ENCODE results near the gene HCCS. TPM values are rescaled to one million over a fixed set of nuclear protein-coding genes. Genes with fewer than 3 reads are reported as not detected.

Gene HCCS
- total and polyA plus RNA-seq, 2 experiments from 2014 or later, result 18.6 to 27.7 TPM

DNA sequence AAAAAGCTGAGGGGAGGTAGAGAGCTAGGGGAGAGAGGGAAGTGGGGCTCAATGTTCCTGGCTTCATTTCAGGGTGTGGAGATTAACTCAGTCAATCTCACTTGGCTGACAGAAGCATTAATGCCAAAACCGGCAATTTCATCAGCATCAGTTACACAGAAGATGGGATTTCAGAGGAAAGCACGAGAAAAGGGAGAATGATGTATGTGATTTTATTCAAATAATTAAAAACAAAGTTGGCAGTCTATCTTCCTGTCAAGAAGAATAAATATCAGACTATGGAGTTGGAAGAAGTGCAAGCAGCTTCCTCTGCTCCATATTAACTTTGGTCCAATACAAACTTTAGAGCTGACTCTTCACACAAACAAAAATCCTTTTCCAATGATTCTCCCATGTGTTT lies 29.6 kb upstream of the HCCS start:
- H3K4me1 ChIP-seq (ENCODE audit: insufficient read depth), result no peaks in the 10 kb centered on the region
- peaks cover 8% of the 10 kb centered on the region; the same call in 2 of the 3 replicates for H3K4me1 Mint-ChIP-seq
- H3K27ac ChIP-seq (ENCODE audit: low read depth), result no peak overlapping the region
- DNase-seq (ENCODE audit: low spot score) (no peak), ATAC-seq (no peak)
- no peaks in the 10 kb centered on the region for H3K9me2 ChIP-seq (ENCODE audit: insufficient read depth)
- no peak overlapping the region for H2AFZ ChIP-seq
- H3F3A ChIP-seq (replicated peaks; ENCODE audit: low read depth), result no peaks in the 10 kb centered on the region
- no peaks in the 10 kb centered on the region for H3K9me3 Mint-ChIP-seq
- no peak overlapping the region for H3K4me2 ChIP-seq
- no peaks in the 10 kb centered on the region for H3K79me2 ChIP-seq (replicated peaks; ENCODE audit: insufficient read depth)
- H3K36me3 ChIP-seq (ENCODE audit: insufficient read depth), result no peaks in the 10 kb centered on the region
- H3K36me3 Mint-ChIP-seq (ENCODE audit: low read depth), result no peaks in the 10 kb centered on the region; the same call in 2 of the 3 replicates
- H3K27ac Mint-ChIP-seq, result no peak overlapping the region
- H3K4me3 ChIP-seq, result no peak overlapping the region
- H3K4me3 Mint-ChIP-seq, result no peak overlapping the region
- no peaks in the 10 kb centered on the region for H3K27me3 Mint-ChIP-seq (ENCODE audit: insufficient read depth, low read depth, poor library complexity)
- no peaks in the 10 kb centered on the region for H3K27me3 ChIP-seq (ENCODE audit: insufficient read depth)
- H4K20me1 ChIP-seq (replicated peaks; ENCODE audit: insufficient read depth), result no peaks in the 10 kb centered on the region
- TF ChIP-seq EZH2 (IDR thresholded peaks at IDR 0.05; ENCODE audit: low read depth, unreplicated experiment) (no peak), ZNF462 (CRISPR knock-in tag; IDR thresholded peaks at IDR 0.05) (no peak), STAT1 (IDR thresholded peaks at IDR 0.05; ENCODE audit: unreplicated experiment) (no peak), EZH2phosphoT487 (IDR thresholded peaks at IDR 0.05; ENCODE audit: unreplicated experiment) (no peak), JUNB (IDR thresholded peaks at IDR 0.05; ENCODE audit: unreplicated experiment) (no peak), POLR2AphosphoS5 (IDR thresholded peaks at IDR 0.05; ENCODE audit: low read depth) (no peak), NANOG (IDR thresholded peaks at IDR 0.05; ENCODE audit: borderline replicate concordance) (no peak), ZNF114 (CRISPR knock-in tag; IDR thresholded peaks at IDR 0.05) (no peak), REST (IDR thresholded peaks at IDR 0.05; ENCODE audit: unreplicated experiment) (no peak)
- TF ChIP-seq, protein P1, sequence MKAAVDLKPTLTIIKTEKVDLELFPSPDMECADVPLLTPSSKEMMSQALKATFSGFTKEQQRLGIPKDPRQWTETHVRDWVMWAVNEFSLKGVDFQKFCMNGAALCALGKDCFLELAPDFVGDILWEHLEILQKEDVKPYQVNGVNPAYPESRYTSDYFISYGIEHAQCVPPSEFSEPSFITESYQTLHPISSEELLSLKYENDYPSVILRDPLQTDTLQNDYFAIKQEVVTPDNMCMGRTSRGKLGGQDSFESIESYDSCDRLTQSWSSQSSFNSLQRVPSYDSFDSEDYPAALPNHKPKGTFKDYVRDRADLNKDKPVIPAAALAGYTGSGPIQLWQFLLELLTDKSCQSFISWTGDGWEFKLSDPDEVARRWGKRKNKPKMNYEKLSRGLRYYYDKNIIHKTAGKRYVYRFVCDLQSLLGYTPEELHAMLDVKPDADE (IDR thresholded peaks at IDR 0.05), result no peak

Data from GM23338 (cell line).